HG03354 (cell line): ENCODE results near the gene HID1.

Experiments
- ATAC-seq: cut with Tn5 transposase; IDR thresholded peaks from one replicate; pipeline ENCODE4 v1.9.1; 2021; ENCODE audit warnings: mild to moderate bottlenecking; ENCODE audit not compliant: unreplicated experiment, poor library complexity, severe bottlenecking

Gene HID1

DNA sequence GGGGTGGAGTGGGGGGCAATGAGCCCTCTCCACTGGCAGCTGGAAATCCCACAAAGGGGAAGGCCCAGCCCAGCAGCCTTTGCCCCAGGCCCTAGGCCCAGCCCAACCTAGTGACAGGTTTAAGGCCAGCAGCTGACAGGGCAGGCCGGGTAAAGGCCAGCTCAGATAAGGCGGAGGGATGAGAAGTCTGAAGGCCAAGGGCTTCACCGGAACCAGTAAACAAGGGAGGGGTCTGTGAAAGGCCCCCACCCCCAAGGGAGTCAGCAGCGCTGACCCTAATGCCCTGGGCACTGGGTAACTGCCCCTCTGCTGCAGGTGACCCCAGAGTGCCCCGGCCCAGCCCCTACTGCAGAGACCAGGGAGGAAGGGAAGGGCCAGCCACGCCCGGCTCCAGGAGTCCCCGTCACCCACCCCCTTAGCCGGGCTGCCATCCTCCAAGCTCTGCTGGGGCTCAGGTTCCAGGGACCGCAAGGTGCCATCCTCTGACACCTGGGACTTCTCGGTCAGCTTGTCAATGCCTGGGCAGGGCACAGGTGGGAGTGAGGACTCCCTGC, 19.3 kb downstream of the HID1 start:
- ATAC-seq, result no peak

DNA sequence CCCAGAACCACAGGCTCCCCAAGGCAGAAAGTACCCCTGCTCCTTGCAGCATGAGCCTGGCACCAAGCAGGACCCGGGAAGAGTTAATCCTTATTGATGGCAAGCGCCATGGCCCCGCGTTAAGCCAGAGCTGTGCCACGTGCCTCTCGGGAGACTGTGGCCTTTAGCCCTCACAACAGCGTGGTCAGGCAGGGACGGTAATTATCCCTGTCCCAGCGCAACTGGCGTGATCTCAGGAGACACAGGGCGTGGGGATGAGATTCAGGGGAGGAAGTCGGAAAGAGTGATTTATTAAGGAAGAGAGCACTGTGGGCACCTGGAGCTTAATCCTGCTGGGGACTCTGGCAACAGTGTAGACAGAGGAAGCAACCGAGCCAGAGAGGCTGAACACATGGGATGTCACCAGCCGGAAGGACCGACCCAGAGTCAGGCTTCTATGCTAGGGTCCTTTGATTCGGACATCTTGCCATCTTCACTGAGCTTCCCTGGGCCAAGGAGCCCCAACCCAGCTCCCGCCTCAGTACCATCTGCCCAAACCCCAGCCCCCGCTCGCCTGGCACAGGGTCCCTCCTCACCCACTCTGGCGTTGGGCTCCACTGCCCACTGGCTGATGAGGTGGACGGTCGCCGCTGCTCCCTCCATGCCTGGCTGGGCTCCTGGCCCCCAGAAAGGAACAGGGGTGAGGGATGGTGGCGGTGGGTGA, 20.0 kb downstream of the HID1 start:
- no peak for ATAC-seq

DNA sequence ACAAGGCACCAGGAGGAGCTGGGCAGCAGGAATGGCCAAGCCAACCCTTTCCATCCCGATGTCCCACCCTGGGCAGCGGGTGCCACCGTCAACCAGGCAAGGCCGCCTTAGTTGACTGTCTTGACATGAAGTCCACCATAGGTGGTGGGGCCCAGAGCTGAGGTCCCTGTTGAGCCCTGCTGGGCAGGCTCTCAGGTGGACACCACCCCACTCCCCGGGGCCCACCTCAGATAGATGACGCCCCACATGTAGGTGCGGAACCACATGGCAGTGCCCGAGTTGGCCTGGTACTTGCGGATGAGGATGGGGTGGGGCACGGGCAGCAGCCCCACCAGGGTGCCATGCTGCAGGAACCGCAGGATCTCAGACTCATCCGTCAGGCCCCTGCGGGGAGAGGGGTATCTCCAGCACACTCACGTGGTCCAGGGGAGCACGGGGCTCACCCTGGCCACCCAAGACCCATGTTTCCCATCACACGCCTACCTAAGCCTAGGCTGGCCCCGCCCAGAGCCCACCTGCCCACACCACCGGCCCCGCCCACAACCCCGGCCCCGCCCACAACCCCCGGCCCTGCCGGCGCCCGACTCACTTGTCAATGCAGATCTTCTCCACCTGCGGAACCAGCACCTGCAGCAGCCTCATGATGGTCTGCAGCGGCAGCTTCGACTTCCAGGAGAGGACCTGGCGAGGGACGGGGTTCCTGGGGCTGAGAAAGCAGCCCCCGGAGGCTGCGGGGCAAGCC, 20.7 kb downstream of the HID1 start:
- ATAC-seq, result no peak

DNA sequence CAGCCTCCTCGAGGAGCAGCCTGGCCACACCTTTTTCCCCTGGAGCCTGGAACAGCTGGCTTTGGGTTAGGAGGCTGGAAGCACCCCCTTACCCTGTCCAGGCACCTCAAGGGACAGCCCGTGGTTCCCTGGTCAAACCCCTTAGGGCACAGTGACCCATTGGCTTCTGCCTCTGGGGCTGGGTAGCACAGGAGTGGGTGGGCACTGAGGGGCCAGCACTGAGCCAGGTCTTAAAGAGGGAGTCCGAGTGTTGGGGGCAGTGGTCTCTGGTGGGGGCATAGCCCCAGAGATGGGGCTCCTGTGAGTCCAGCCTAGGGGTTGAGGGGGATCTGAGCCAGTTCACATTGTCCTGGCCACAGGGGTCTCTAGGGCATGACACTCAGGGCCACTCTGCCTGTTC, 21.5 kb downstream of the HID1 start:
- ATAC-seq, result no peak

DNA sequence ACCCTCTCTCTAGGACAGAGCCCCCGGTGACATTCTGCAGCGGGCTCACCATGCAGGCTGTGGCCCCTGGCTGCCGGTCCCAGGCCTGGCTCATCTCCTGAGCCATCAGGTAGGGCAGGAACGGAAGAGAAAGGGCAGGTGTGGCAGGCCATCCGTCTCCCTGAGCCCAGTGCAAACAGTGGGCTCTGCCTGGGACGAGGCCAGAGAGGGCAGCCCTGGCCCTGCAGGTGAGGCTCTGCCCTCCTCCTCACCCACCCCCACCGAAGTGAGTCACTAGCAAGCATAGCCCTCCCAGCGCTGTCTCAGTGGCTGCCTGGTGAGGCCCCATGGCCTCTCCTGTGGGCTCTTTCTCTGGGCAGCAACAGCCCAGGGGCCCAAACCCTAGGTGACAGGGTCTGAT, 22.4 kb downstream of the HID1 start:
- ATAC-seq, result no peak

DNA sequence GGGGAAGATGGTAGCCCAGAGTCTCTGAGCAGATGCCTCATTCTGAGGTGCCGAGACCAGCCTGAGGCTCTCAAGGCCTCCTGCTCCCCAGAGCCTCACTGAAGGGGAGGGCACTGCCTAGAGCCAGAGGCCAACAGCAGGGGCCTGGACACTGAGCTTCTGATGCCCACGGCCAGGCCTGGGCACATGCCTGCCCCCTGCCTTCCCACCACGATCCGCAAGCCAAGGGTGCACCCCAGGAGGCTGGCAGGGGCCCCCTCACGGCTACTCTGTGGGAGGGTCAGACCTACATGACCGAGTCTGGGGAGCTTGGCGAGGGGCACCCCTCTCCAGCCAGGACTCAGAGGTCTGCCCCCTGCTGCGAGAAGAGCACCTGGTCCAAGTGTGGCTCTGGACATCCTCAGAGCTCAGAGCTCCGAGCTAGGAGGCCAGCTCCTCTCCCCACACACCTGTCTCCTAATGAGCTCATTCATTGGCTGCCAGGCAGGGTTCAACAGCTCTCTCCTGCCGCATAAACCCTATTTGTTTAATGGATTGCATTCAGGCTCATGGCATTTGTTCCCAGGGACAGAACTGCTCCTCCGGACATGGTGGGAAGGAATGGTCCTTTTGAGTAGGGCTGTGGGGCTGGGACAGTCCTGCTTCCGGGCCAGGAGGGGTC, 23.0 kb downstream of the HID1 start:
- no peak for ATAC-seq

DNA sequence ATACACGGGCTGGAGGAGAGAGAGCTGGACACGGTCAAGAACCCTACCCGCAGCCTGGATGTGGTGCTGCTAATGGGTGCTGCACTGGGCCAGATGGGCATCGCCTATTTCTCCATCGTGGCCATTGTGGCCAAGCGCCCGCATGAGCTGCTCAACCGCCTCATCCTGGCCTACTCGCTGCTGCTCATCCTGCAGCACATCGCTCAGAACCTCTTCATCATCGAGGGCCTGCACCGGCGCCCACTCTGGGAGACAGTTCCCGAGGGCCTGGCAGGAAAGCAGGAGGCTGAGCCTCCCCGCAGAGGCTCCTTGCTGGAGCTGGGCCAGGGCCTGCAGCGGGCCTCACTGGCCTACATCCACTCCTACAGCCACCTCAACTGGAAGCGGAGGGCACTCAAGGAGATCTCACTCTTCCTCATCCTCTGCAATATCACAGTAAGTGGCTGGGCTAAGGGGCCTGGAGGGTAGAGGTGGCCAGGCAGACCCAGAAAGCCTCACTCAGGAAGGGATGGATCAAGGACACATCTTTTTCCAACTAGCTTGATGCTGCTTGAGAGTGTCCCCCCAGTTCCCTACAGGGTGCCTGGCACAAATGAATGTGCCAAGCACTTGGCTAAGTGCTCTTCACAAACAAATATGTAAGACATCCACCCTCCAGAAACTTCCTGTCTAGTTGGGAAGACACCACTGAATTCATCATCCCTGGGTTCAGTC, 25.4 kb downstream of the HID1 start:
- ATAC-seq, result no peak

DNA sequence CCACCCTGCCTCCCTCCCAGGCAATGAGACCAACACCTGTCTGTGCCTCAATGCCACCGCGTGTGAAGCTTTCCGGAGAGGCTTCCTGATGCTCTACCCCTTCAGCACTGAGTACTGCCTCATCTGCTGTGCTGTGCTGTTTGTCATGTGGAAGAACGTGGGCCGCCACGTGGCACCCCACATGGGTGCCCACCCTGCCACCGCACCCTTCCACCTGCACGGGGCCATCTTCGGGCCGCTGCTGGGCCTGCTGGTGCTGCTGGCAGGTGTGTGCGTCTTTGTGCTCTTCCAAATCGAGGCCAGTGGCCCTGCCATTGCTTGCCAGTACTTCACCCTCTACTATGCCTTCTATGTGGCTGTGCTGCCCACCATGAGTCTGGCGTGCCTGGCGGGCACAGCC, 25.9 kb downstream of the HID1 start:
- no peak for ATAC-seq

DNA sequence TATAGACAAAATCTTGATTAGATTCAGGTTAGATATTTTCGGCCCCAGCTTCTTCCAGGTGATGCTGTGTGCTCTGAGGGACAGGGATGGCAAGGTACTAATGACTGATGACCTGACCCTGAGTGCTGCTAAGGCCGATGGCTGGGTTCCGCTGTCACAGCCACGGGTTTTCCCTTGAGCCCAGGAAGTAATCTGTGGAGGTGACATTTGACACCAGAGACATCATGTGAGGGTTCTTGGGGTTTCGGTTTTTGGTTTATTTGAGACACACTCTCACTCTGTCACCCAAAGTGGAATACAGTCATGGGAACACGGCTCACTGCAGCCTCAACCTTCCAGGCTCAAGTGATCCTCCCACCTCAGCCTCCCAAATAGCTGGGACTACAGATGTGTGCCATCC, 27.0 kb downstream of the HID1 start:
- no peak for ATAC-seq

DNA sequence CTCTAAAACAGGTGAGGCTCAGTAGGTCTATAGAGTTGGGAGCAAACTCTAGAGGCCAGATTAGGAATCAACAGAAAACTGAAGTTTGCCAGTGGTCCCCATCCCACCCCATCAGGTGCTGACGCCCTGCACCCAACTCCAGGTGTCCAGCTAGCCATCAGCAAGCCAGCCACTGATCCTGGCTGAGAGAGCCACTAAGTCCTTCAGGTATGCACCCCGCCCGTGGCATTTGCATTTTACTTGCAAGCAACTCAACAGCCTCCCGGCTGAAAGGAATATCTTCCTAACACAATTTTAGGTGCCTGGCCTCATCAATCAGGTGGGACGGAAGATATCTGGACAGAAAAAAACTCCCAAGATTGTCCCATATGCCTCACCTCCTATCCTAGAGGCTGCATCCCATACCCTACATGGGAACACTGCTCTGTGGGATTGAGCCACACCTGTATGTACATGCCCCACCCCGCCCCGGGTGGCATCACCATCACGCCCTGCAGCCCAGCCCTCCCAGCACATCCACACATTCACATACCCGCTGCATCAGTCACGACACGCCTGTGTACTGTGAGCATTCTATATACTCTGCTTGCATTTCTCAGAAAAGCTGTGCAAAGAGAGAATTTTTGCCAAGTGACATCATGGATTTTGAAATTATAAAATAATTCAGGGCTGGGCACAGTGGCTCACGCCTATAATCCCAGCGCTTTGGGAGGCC, 28.6 kb downstream of the HID1 start:
- ATAC-seq, result no peak

DNA sequence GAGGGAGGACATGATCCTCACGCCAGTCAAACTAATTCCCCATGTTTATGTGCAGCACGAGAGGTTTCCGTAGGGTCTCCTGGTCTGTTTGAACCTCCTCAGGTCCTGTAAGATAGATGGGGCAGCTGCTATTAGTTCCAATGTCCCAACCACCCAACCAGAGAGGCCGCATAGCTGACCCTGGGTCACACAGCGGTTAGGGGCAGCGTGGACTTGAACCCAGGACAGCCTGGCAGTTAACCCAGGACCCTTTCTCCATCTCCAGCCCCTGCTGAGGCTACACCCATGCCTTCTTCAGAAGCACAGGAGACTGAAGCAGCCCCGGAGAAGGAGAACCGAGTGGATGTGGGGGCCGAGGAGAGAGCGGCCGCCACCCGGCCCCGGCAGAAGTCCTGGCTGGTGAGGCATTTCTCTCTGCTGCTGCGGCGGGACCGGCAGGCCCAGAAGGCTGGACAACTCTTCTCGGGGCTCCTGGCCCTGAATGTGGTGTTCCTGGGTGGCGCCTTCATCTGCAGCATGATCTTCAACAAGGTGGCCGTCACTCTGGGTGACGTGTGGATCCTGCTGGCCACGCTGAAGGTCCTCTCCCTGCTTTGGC, 31.3 kb downstream of the HID1 start:
- no peak for ATAC-seq

DNA sequence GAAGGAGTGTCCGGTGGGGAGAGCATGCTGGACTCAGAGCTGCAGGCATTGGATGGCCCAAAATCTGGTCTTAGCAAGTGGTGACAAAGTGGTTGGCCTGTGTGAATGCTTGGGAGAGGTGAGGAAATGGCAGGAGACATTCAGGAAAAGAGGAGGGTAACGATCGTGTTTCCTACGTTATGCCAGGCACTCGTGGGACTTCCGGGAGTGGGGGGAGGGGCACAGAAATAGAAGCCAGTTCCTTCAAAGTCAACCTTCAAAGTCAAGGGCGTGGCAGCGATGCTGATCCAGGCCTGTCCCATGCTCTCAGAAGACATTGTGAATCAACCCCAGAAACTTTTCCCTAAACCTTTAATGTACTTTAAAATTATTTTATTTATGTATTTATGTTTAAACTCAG, 33.0 kb downstream of the HID1 start:
- no peak for ATAC-seq

DNA sequence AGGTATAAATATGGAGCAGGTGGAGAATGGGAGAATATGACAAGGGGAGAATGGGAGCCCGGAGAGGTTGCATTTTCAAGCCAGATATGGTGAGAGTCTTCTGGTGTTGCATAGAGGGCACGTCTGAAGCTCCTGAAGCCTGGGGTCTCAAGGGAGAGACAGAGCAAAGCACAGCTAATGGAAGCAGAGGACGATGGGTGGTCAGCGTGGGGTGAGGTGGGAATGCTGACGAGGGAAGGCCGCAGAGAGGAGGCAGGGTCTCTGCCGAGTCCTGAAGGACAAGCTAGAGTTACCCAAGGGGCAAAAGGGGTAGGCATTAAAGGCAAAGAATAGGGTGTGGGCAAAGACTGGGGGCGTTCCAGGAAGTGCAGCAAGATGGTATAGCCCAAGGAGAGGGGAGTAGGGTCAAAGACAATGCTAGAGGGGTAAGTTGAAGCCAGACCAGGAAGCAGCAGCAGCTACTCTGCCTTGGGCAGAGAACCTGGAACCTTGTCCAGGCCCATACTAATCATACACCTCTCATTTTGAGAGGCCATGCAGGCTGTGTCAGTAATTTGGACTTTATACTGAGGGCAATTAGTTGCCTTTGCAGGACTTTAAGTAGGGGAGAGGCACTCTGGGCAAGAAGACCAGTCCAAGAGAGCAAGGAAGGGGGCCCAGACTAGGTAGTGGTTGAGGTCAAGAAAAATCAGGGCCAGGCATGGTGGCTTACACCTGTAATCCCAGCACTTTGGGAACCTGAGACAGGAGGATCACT, 34.2 kb downstream of the HID1 start:
- no peak for ATAC-seq

DNA sequence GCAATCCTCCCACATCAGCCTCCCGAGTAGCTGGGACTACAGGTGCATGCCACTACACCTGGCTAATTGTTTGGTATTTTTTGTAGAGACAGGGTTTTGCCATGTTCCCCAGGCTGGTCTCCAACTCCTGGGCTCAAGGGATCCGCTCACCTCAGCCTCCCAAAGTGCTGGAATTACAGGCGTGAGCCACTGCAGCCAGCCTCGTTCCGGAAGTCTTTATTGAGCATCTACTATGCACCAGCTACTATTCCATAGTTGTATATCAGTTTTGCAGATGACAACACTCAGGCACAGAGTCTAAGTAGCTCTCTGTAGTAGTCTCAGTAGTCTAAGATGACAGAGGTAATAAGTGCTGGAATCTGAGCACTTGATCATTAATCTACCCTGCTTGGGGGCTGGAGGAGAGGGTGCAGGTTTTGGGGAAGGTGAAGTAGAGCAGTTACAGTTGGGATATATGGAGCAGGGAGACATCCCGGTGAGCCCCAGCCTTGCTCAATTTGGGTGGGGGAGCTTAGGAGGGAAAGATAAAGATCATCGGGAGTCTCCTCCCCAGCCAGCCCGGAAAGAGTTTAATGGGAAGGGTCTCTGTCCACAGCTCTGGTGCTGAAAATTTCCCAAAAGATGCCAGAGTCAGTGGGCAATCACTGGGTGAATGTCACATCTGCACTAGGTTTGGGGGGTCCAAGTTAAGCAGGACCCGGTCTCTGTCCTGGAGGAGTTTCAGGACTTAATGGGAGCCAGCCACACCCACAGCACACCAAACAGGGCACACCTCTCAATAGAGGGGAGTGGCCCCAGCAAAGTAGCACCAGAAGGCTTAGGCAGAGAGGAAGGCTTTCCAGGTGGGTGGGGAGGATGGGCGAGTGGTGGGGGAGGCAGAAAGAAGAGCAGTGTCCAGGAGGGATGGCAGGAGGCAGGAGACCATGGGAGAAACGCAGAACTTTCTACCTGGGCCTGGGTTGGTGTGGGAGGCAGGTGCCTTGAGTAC, 35.2 kb downstream of the HID1 start:
- ATAC-seq, result no peak

DNA sequence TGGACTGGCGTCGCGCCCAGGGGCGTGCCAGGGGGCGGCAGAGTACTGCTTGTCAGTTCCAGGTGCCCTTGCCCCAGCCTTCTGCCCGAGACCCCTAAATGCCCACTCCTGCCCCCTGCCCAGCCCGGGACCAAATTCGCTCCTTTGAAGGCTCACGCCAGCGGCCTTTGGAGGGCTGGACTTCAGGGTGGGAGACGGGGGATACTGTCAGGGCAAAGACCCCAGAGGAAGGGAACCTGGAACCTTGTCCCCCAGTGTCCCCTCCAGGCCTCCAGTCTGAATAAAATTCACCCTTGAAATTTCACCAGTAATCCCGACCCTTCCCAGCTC, 36.1 kb downstream of the HID1 start:
- no peak for ATAC-seq

DNA sequence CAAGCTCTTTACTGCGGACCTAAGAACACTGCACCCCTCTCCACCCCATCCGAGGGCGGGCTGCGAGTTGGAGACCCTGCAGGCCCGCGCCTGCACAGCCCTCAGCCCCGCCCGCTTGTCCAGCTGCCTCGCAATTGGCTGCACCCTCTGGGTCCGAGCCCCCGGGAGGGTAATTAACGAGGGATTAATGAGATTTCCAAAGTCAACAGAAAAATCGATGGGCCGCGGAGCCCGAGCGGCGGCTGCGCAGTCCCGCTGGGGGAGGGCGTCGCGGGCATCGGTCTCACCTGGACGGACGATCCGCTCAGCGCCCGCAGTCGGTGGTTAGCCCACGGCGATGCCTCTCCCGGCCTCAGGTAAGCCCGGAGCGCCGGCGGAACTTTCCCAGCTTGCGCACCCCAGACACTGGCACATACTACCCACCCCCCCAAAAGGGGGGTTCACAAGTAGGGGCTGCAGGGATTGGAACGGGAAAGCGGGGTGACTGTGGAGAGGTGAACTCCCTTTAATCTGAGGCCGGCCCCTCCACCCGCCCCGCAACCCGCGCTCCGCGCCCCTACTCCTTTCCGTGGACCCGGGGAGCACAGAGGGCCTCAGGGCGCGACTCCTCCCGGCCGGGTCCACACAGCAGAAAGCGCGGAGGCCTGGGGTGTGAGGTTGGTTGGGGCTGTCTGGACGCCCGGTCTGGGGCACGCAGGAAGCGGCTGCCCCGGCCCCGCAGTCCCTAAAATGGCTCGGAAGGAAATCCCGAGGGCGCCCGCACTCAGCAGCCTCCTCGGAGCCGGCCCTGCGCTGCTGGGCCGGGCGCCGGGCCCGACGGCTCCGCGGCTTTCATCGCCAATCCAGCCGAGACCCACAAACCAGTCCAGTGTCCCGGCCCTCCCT, 36.7 kb downstream of the HID1 start, which contains the start of gene OTOP3:
Gene OTOP3 (plus strand): TSS at position 314 of the 885 bp plus-strand sequence. CDS start 24 bp downstream, at position 338.
- ATAC-seq, result no peak
